HG02938 (cell line): ENCODE data around the gene CNTN2.

ENCODE experiments used
- ATAC-seq: cut with Tn5 transposase; IDR thresholded peaks from one replicate; pipeline ENCODE4 v1.9.1; 2021; ENCODE audit warnings: mild to moderate bottlenecking, moderate library complexity; ENCODE audit not compliant: unreplicated experiment

CNTN2 gene, protein sequence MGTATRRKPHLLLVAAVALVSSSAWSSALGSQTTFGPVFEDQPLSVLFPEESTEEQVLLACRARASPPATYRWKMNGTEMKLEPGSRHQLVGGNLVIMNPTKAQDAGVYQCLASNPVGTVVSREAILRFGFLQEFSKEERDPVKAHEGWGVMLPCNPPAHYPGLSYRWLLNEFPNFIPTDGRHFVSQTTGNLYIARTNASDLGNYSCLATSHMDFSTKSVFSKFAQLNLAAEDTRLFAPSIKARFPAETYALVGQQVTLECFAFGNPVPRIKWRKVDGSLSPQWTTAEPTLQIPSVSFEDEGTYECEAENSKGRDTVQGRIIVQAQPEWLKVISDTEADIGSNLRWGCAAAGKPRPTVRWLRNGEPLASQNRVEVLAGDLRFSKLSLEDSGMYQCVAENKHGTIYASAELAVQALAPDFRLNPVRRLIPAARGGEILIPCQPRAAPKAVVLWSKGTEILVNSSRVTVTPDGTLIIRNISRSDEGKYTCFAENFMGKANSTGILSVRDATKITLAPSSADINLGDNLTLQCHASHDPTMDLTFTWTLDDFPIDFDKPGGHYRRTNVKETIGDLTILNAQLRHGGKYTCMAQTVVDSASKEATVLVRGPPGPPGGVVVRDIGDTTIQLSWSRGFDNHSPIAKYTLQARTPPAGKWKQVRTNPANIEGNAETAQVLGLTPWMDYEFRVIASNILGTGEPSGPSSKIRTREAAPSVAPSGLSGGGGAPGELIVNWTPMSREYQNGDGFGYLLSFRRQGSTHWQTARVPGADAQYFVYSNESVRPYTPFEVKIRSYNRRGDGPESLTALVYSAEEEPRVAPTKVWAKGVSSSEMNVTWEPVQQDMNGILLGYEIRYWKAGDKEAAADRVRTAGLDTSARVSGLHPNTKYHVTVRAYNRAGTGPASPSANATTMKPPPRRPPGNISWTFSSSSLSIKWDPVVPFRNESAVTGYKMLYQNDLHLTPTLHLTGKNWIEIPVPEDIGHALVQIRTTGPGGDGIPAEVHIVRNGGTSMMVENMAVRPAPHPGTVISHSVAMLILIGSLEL

DNA sequence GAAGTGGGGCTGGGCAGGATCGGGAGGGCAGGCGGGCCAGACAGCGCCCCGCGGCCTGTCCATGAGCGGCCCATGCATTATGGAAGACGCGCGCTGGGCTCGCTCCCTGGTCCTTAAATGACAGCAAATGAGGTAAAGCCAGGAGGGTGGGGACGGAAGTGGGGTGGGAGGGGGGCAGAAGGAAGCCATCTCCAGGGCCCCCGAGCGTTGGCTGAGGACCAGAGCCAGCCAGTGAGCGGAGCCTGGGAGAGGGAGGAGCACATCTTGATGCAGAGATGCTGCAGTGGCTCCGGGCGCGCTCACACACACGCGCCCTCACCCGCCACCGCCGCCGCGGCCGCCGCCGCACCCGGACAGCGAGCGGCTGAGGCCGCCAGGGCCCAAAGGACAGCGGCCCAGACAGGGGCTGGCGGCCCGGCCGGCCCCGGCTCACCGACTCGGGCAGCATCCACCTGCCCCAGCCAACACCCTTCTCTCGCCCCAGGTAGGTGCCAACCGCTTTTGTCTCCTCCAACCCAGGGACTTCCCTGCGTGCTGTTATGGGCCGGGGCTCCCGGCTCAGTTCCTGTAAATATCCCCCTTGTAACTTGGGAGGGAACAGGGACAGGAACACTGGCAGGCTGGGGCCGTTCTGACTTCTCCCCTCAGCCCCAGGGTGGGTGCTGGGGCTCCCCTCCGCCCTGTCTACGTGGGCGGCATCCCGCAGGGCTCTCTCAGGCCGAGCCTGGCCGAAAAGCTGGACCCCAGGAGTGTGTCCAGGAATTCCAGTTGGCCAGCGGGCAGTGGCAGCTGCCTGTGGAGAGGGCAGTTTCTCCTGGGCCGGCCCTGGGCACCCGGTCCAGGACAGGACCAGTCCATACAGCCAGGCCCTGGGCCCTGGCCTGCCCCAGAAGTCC, at the start of gene CNTN2:
TSS of gene CNTN2 (plus strand) at position 302 of the 896 bp plus-strand sequence. CDS start 9,974 bp downstream, outside the sequence.
- ATAC-seq: no peak

DNA sequence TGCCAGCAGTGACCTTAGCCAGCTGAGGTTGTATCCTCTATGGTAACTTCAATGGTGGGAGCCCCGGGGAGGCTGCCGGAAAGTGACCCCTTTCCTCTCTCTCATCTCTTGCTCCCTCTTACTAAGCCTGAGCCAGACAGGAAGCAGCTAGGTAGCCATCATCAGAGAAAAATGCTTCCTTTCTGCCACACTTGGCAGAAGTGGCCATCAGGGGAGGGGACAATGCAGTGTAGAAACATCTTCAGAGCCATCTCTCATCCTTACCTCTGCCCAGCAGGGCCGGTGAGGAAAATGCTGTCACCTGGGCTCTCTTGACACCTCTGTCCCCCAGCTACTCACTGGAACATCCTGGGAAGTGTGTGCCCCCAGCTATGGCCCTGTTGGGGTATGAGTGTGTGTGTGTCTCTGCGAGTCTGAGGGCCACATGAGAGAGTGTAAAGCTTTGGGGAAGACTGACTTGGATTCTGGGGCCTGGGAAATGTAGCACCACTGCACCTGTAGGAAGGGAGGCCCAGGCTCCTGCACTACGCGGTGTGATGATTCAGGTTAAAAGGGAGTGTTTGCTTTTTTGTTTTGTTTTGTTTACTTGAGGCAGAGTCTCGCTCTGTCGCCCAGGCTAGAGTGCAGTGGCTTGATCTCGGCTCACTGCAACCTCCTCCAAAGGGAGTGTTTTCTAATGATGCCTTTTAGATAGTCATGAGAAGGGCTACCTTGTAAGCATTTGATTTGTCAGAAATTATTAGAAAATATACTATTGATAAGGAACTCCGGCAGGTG, 48.7 kb upstream of the CNTN2 start:
- ATAC-seq: no peak

DNA sequence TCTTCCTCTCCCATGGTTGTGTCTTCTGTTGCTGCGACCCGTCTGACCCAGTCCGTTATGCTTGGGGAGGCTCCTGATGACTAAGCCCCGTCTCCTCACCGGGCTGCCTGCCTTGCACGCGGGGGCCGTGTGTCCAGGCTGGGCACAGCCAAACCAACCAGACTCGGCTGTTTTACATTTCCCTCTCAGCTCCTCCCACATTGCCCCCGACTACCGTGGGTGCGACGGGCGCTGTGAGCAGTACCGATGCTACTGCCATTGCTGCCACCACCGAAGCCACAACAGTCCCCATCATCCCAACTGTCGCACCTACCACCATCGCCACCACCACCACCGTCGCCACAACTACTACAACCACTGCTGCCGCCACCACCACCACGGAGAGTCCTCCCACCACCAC, 46.0 kb upstream of the CNTN2 start:
- ATAC-seq: no peak

DNA sequence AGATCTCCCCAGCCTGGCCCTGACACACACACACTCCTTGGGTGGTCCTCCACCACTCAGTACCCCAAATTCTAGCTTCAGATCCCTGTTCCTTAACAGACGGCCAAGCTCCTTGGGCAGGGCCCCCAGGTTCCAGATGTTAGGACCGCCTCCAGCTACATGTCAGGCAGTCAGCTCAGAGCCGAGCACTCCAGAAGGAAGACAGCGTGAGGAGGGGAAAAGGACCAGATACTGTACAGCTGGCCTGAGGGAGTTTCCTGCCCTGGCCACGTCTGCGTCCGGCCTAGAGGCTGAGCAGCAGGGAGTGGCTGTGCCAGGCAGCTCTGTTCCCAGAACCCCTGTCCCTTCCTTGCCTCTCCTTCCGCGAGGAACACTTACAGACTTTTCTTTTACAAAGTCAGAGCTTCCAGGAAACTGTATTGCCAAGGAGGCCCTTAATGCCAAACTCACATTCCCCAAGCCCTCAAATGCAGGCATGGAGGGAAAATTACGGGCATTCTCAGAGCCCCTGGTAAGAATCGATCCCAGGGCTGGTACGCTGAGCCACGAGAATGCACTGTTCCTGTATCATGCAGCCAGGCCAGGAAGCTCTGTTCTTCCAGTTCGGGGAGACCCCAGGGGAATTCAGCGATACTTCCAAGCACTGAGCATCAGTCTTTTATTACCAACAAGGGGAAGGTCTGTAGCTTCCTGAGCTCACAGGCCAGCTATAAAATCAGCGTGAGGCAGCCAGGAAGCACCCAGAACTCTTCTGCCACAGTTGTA, 45.2 kb upstream of the CNTN2 start:
- no peak for ATAC-seq

DNA sequence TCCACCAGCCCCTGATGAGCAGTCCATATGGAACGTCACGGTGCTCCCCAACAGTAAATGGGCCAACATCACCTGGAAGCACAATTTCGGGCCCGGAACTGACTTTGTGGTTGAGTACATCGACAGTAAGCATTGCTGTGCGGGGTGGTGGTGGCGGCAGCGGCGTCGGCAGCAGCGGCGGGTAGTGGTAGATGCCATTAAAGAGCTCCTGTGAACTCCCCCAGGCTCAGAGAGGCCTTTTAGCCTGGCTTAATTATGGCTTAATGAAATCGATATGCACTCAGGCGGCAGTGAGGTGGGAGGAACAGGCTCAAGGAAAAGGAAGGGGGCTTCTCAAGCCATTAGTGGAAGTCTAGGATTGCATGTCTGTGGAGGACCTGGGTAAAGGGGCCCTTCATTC, 41.9 kb upstream of the CNTN2 start:
- ATAC-seq: no peak

DNA sequence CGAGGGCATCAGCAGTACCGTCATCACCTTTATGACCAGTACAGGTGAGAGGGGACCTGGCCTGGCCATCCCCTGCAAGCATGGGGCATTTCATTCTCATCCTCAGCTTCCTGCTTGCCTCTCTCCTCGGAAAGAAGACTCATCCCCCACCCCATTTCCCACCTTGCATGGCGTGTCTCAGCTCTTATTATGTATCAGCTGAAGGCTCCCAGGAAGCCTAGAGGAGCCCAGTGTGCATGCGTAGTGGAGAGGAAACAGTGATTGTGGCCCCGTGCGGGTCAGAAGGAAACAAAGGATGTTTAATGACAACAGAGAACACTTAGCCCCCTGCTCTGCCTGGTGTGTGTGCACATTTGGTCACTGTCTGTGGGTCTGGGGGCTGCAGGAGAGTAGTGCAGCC, 40.3 kb upstream of the CNTN2 start:
- ATAC-seq: no peak

DNA sequence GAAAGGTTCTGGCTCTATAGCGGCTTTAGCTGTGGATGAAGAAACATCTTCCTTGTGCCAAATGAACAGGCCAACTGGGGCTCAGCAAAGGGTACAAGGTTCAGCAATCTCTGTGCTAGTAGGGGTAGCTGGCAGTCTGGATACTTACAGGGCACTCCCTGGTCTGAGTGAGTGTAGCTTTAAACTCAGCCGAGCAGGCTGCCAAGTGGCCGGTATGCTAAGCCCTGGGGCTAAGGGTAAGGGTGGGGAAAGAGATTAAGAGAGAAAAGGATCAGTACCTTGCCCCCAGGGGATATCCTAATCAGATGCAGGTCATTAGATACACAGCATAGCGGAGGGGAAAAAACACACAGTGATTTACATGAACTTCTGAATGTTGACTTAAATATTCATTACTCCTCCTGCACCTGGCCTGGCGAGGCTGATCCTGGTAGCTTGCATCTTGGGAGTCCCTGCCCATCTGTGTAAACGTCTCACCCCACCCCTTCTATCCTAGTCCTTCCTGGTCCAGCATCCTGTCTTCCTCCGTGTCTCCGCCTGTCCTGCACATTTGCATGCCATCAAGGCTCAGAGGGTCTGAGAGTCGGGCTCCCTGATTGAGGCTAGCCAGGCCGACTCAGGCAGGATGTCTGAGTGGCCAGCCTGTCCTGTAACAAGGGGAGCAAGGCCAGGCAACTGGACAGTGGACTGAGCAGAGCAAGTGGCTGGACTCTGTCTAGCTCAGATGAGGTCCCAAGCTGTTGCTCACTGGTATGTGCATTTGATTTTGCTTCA, 39.5 kb upstream of the CNTN2 start:
- no peak for ATAC-seq

DNA sequence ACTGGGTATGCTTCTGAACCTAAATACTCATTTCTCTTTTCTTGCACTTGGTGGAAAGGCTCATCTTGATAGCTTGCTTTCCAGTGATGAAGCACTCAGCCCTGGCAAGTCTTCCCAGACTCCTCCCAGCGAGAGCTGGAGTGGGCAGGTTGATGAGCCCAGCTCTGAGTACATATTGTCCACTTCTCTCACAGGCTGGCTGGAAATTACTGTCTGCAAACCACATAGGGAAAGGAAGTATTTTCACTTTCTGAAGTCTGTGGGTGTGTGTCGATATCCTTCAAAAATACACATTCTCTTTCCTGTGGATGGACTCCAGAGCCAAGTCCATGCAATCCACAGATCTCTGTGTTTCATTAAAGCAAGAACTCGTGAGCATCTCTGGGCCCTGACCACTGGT, 38.7 kb upstream of the CNTN2 start:
- ATAC-seq: no peak

DNA sequence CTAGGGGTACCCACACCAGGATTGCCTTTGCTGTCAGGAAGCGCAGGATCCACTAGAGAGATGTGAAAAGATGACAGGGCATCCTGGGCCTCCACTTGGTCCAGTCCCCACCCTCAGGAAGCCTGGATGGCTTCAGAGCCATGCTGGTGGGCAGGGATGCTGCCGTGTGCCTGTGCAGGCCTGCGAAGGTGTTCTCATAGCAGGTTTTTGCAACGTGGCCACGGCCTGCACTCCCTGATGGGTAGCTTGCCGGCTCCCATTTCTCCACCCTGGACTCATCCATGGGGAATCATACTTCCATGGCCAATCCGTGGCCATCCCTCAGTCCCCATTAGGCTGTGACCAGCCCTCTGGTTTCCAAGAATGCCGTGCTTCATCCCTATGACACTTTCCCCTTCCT, 34.1 kb upstream of the CNTN2 start:
- no peak for ATAC-seq

DNA sequence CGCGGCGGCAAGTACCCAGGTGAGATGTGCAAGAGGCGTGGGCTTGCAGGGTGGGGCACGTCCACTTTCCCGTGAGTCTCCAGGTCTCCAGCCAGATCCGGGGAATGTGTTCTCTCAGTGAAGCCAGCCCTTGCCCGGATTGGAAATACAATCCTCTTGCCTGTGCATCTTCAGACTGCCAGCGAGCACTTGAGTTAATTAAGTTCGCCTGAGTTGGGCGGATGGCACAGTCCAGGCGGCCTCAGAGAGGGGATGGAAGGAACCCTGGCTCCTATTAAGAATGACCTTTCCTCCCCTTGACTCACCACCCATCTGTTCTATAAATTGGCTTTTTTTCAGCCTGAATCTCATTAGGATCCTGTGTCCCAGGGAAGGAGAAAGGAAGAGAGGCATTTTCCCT, 33.3 kb upstream of the CNTN2 start:
- no peak for ATAC-seq

DNA sequence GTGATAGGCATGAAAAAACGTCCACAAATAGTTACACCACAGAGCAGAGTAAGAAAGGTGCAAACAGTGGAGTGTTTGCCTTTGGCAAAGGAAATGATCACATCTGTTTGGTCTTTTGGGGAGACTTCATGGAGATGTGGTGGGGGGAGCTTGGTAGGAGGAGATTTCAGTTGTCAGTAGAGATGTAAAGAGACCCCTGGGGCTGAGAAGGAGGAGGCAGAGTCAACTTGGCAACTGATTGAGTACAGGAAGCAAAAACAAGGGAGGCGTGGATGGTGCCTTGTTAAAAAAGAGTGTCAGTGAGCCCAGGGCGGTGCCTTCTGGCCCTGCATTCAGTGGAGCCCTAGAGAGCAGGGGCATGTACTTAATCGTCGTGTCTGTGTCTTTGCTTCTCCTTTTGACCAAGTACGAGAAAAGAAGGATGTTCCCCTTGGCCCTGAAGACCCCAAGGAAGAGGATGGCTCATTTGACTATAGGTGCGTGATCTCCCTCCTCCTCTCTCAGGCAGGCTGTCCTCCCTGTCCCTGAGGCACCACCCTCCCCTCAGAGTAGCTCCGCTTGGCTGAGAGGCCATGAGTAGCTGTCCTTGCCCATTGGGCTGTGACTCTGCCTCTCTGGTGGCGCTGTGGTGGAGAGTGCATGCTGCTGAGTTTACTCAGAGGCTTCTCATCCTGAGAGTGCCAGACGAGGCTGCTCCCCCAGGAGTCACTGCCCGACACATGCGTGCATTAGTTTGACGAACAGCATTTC, 30.4 kb upstream of the CNTN2 start:
- ATAC-seq: no peak

DNA sequence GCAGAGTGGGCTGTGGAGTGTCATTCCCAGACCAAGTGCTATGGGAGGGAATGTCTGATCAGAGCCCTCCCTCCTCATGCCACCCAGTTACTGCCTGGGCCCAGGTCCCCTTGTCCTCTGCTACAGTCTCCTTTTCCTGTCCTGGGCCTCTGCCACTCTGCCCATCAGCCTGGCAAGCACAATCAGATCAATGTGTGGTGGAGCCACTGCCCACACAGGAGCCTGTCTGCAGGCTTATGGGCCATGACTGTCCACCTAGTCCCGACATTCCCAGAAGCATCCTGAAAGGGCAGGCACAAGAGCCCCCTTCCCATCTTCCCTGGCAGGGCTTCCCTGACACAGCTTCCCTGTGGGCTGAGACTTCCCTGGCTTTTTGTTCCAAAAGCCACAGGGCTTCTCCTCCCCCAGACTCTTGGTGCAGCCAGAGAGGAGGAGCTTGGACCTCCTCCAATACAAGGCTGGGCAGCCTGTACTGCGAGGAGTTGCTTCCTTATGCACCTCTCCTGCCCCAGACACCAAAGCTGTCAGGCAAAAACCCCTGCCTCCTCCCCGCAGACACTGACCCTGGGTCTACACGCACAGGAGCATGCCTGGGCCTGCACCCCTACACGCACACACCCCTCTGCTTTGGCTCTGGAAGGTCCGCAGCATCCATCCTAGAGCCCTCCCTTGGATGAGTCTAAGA, 29.2 kb upstream of the CNTN2 start:
- no peak for ATAC-seq

DNA sequence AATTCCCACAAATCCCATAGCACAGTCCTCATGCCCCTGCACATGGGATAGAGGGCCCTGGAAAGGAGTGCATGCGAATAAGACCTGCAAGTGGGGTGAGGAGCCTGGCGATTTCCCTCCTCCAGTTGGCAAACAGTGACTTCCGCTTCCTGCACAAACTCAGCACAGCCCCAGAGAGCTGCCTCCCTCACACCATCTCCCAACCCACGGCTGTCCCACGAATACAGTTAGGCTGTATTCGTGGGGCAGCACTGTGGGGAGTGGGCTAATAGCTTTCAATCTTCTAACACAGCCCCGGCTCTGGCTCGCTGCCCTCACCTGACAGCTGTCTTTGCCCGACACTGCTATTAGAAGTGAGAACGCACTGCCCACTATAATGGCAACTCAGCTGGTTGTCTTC, 28.2 kb upstream of the CNTN2 start:
- ATAC-seq: no peak

DNA sequence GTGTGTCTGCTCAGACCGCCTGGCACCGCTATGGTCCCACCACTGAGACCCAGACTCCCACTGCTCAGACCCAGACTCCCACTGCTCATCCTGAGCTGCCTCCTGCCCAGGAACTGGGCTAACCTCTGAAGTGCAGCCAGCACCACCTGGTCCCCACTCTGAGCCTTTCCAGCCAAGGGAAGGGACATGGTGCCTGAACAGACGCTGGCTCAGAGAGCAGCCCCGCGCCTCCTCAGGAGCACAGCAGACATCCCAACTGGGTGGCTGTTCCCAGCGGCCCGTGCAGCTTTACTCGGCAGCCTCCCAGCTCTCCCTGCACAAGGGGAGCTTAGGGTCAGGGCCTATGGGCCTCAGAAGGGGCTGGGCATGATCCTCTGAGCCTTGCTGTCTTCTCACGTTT, 27.8 kb upstream of the CNTN2 start:
- no peak for ATAC-seq

DNA sequence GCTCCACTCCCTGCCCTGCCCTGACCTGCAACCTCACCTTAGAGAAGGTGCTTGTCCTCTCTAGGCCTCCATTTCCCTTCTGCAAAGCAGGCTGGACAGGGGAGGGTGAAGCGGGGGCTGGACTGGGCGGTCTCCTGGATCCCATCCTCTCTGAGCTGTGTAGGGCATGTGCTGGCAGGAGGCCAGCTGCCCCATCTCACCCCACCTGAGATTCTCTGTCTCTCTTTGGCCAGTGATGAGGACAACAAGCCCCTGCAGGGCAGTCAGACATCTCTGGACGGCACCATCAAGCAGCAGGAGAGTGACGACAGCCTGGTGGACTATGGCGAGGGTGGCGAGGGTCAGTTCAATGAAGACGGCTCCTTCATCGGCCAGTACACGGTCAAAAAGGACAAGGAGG, 26.9 kb upstream of the CNTN2 start:
- ATAC-seq: no peak

DNA sequence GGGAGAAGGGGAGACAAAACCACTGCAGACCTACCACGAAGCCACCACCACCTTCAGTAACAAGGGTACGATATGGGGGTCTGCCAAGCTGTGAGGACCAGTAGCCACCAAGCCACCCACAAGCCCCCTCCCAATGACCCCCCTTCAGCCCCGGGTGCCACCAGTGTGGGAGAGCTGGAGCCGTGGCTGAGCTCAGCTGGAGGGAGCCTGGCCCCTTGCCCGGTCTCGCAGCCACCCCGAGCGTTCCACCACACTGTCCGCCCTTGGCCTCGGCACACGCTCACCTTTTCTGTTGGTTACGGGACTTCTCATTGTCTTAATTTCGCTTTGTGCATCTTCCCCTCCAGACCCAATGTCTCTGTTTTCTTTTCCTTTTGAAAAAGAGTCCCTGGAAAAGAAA, 26.4 kb upstream of the CNTN2 start:
- no peak for ATAC-seq

DNA sequence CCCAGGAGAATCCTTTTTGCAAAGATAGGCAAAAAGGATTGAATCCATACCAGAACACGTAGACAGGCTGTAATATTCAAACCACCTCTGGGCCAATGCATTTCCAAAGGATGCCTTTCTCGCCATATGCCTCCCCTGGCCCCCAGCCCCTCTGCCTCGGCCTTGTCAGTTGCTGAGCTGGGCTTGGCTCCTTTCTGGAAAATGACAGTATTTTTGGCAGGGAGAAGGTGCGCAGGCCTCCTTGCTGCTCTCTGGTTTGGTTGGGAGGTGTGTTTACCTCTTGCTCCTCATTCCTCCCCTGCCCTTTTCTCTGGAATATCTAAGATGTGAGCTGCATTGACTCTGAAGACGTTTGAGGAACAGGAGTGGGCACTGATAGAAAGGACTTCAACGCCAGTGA, 26.0 kb upstream of the CNTN2 start:
- ATAC-seq: no peak
